KMS-11 (cell line): ENCODE measurements around the gene ROCK1.

Experiments
- H2AFZ ChIP-seq: fragments of 200-600 bp; sonication (generic); 2 replicates; pipeline ENCODE4 v1.6.1; 2016; ENCODE audit warnings: antibody characterized with exemption, mixed run types, low read depth
- H3K27ac ChIP-seq: fragments of 200-600 bp; sonication (generic); 2 replicates; pipeline ENCODE4 v1.6.1; 2016; ENCODE audit warnings: mild to moderate bottlenecking, mixed run types
- H3K27me3 ChIP-seq: fragments of 200-600 bp; sonication (generic); 2 replicates; pipeline ENCODE4 v1.6.1; 2017; ENCODE audit warnings: mild to moderate bottlenecking, low read depth, mixed run types, moderate library complexity; ENCODE audit not compliant: insufficient read depth
- H3K36me3 ChIP-seq: fragments of 200-600 bp; sonication (generic); 2 replicates; pipeline ENCODE4 v1.6.1; 2017; ENCODE audit warnings: mild to moderate bottlenecking, mixed run types; ENCODE audit not compliant: insufficient read depth
- H3K4me1 ChIP-seq: fragments of 200-600 bp; sonication (generic); 2 replicates; pipeline ENCODE4 v1.6.1; 2016; ENCODE audit warnings: mild to moderate bottlenecking, low read depth, mixed run types; ENCODE audit not compliant: poor library complexity, severe bottlenecking
- H3K4me2 ChIP-seq: fragments of 200-600 bp; sonication (generic); 2 replicates; pipeline ENCODE4 v1.7.0; 2016; ENCODE audit warnings: mild to moderate bottlenecking, mixed run types
- H3K4me3 ChIP-seq: fragments of 200-600 bp; sonication (generic); IDR thresholded peaks from 2 replicates; pipeline ENCODE4 v1.6.1; 2017; ENCODE audit warnings: low read depth, low read length, mixed read lengths; ENCODE audit not compliant: insufficient read depth
- H3K79me2 ChIP-seq: fragments of 200-600 bp; sonication (generic); 2 replicates; pipeline ENCODE4 v1.6.1; 2016; ENCODE audit warnings: low read depth, mixed run types; ENCODE audit not compliant: insufficient read depth
- H3K9ac ChIP-seq: fragments of 200-600 bp; sonication (generic); 2 replicates; pipeline ENCODE4 v1.6.1; 2016; ENCODE audit warnings: mild to moderate bottlenecking, mixed run types
- H4K20me1 ChIP-seq: fragments of 200-600 bp; sonication (generic); 2 replicates; pipeline ENCODE4 v1.6.1; 2016; ENCODE audit warnings: mild to moderate bottlenecking, mixed run types; ENCODE audit not compliant: insufficient read depth
- CTCF ChIP-seq: fragments of 200-600 bp; sonication (generic); conservative IDR thresholded peaks from 2 replicates; pipeline ENCODE4 v1.6.1; 2017; ENCODE audit warnings: low read depth, mild to moderate bottlenecking, antibody characterized with exemption, low read length, moderate library complexity, mixed read lengths

ROCK1 gene

GRCh38 chr18:21073180-21073579, 38.4 kb downstream of the ROCK1 start:
- H3K27me3 ChIP-seq: no peaks in the 10 kb centered on the region
- H3K4me1 ChIP-seq: no peaks in the 10 kb centered on the region
- H4K20me1 ChIP-seq: peaks cover 6% of the 10 kb centered on the region; the same call in 1 of the 2 replicates
- H2AFZ ChIP-seq: no peak overlapping the region
- no peak overlapping the region for H3K4me3 ChIP-seq
- H3K36me3 ChIP-seq: no peaks in the 10 kb centered on the region
- H3K4me2 ChIP-seq: no peak overlapping the region
- TF ChIP-seq CTCF: no peak
- no peak overlapping the region for H3K27ac ChIP-seq
- peaks cover 59% of the 10 kb centered on the region for H3K79me2 ChIP-seq
- no peak overlapping the region for H3K9ac ChIP-seq

GRCh38 chr18:21071071-21071470, 40.5 kb downstream of the ROCK1 start:
- H2AFZ ChIP-seq: no peak overlapping the region
- 0 out of 2 replicates have a peak, but pooled peaks cover 3% of the 10 kb centered on the region for H4K20me1 ChIP-seq
- no peak overlapping the region for H3K4me2 ChIP-seq
- no peaks in the 10 kb centered on the region for H3K4me1 ChIP-seq
- no peak overlapping the region for H3K9ac ChIP-seq
- no peaks in the 10 kb centered on the region for H3K27me3 ChIP-seq
- no peak overlapping the region for H3K27ac ChIP-seq
- H3K4me3 ChIP-seq: no peak overlapping the region
- peaks cover 48% of the 10 kb centered on the region for H3K79me2 ChIP-seq
- no peaks in the 10 kb centered on the region for H3K36me3 ChIP-seq
- TF ChIP-seq CTCF: no peak

- Histone ChIP-seq H4K20me1 (0 out of 2 replicates have a peak, but pooled peaks cover 2% of the 10 kb centered on the region), H3K27me3 (no peaks in the 10 kb centered on the region), H3K4me1 (no peaks in the 10 kb centered on the region), H3K9ac (no peak overlapping the region), H3K27ac (no peak overlapping the region), H2AFZ (no peak overlapping the region), H3K79me2 (peaks cover 35% of the 10 kb centered on the region), H3K36me3 (no peaks in the 10 kb centered on the region), H3K4me3 (no peak overlapping the region), H3K4me2 (no peak overlapping the region)
- no peak for TF ChIP-seq CTCF
Observed at GRCh38 chr18:21069468-21069867, 42.1 kb downstream of the ROCK1 start.

GRCh38 chr18:21064347-21064746, 47.3 kb downstream of the ROCK1 start:
- no peaks in the 10 kb centered on the region for H4K20me1 ChIP-seq
- no peak overlapping the region for H2AFZ ChIP-seq
- H3K27me3 ChIP-seq: no peaks in the 10 kb centered on the region
- no peaks in the 10 kb centered on the region for H3K79me2 ChIP-seq
- no peaks in the 10 kb centered on the region for H3K4me1 ChIP-seq
- no peak overlapping the region for H3K4me3 ChIP-seq
- TF ChIP-seq CTCF: no peak
- no peak overlapping the region for H3K27ac ChIP-seq
- no peak overlapping the region for H3K9ac ChIP-seq
- no peaks in the 10 kb centered on the region for H3K36me3 ChIP-seq
- H3K4me2 ChIP-seq: no peak overlapping the region
